K562 (cell line): ENCODE results near the gene NEU3. TPM values are rescaled to one million over a fixed set of nuclear protein-coding genes. Genes with fewer than 3 reads are reported as not detected.
A peak's percentile ranks its signal among the peaks of the same experiment; 100 is the strongest.

Source experiments
- CHD7 ChIP-seq: fragments of 200-600 bp; sonication (generic); IDR thresholded peaks from one replicate; pipeline ENCODE4 v1.6.1; 2012; ENCODE audit warnings: mild to moderate bottlenecking, low read depth, low read length, inconsistent platforms
- HNRNPLL ChIP-seq: fragments of 200-400 bp; formaldehyde crosslinking; IDR thresholded peaks from 2 replicates; pipeline ENCODE4 v1.6.1; 2017; ENCODE audit warnings: low read length, low read depth, mild to moderate bottlenecking; ENCODE audit not compliant: poor library complexity, severe bottlenecking
- HOXB6 ChIP-seq: fragments of 250-450 bp; sonication (Bioruptor Pico); IDR thresholded peaks from 2 replicates; pipeline ENCODE4 v1.5.1; 2022; ENCODE audit warnings: mild to moderate bottlenecking, borderline replicate concordance
- MYNN ChIP-seq, 2 experiments: sonication (generic); formaldehyde crosslinking in 1 of 2; IDR thresholded peaks; 2 replicates each; pipeline versions ENCODE4 v1.5.0 to v1.6.1; 2016 to 2020; ENCODE audit warnings: antibody characterized with exemption in 1 of 2, missing genetic modification reagents in 1 of 2
- NKRF ChIP-seq: fragments of 450-650 bp; IDR thresholded peaks from 2 replicates; pipeline ENCODE4 v1.6.1; 2016; ENCODE audit warnings: borderline replicate concordance
- POLR3G ChIP-seq: IDR thresholded peaks from 2 replicates; pipeline ENCODE4 v1.6.1; 2011; ENCODE audit not compliant: insufficient read length, insufficient replicate concordance; ENCODE audit errors: extremely low read depth
- RCOR1 ChIP-seq, 2 experiments: IDR thresholded peaks; 2 replicates each; pipeline ENCODE4 v1.6.1; 2012; ENCODE audit warnings: low read depth in 2 of 2, low read length in 2 of 2, borderline replicate concordance in 1 of 2, improper control_type of control experiment in 1 of 2
- TFAP4 ChIP-seq: sonication (generic); formaldehyde crosslinking; IDR thresholded peaks from 2 replicates; pipeline ENCODE4 v1.8.0; 2022; ENCODE audit warnings: missing genetic modification reagents, mild to moderate bottlenecking, moderate library complexity, borderline replicate concordance
- ZNF586 ChIP-seq: fragments of 450-650 bp; formaldehyde crosslinking; conservative IDR thresholded peaks from 2 replicates; pipeline ENCODE4 v1.4.0; 2020; ENCODE audit warnings: mild to moderate bottlenecking, moderate library complexity
- polyA plus RNA-seq, 8 experiments: library from polyadenylated mRNA; depleted of rRNA in 4 of 8; stranded (reverse) in 5 of 8; unstranded in 3 of 8; fragments of >200 nt; fragmentation: Nextera tagmentation in 2 of 8; fragmentation: Illumina TruSeq in 1 of 8; extraction: Ambion mirVana in 2 of 8; extraction: Trizol in 1 of 8; gene quantifications; 2 replicates each; pipeline versions ENCODE4 v1.2.1 to v1.2.3, GENCODE V29; 2011 to 2014; ENCODE audit warnings: inconsistent platforms in 1 of 8, missing spikeins in 1 of 8
- total RNA-seq, 7 experiments: library from RNA; depleted of rRNA in 6 of 7; stranded (reverse); fragments of >200 nt in 6 of 7; fragmentation: Illumina TruSeq in 2 of 7; extraction: Trizol in 2 of 7; gene quantifications; 2 replicates each; pipeline versions ENCODE4 v1.2.1 to v1.2.3, GENCODE V29; 2011 to 2021; ENCODE audit warnings: low replicate concordance in 1 of 7

NEU3 gene
- total and polyA plus RNA-seq, 9 of the 15 experiments (the other 6 are each of a cell fraction or from before 2014, with no cell fraction given), result 6.2 to 41.3 (median 31.1) TPM

- TF ChIP-seq CHD7 (no peak), MYNN (IDR thresholded peaks at IDR 0.05) (peak; percentile 32; the same call in 1 of the 2 replicates), MYNN (CRISPR knock-in tag; IDR thresholded peaks at IDR 0.05) (no peak), RCOR1 (IDR thresholded peaks at IDR 0.05; ENCODE audit: borderline replicate concordance in 1 of 2, low read depth in 2 of 2, low read length in 2 of 2) (peak in 1 of 2 experiments; percentile 70; a peak in 2 of 4 replicates), ZNF586 (CRISPR knock-in tag) (no peak), HOXB6 (no peak), TFAP4 (CRISPR knock-in tag) (no peak), HNRNPLL (no peak), POLR3G (no peak), NKRF (no peak)
These were observed 41.3 kb downstream of the NEU3 start (continued) for GRCh38 chr11:75029836-75030631.
